NCI-H2029 treated with DMSO at 0.1 percent for 48 hours (cell line): ENCODE results near the gene KRT77.

Source experiments
- DNase-seq: peaks from one replicate; lab custom pipeline; 2025; lab: John Stamatoyannopoulos, UW

The KRT77 gene

GRCh38 chr12:52692254-52692653, 11.1 kb downstream of the KRT77 start:
- no peak for DNase-seq

GRCh38 chr12:52691841-52692150, 11.5 kb downstream of the KRT77 start:
- no peak for DNase-seq

DNA sequence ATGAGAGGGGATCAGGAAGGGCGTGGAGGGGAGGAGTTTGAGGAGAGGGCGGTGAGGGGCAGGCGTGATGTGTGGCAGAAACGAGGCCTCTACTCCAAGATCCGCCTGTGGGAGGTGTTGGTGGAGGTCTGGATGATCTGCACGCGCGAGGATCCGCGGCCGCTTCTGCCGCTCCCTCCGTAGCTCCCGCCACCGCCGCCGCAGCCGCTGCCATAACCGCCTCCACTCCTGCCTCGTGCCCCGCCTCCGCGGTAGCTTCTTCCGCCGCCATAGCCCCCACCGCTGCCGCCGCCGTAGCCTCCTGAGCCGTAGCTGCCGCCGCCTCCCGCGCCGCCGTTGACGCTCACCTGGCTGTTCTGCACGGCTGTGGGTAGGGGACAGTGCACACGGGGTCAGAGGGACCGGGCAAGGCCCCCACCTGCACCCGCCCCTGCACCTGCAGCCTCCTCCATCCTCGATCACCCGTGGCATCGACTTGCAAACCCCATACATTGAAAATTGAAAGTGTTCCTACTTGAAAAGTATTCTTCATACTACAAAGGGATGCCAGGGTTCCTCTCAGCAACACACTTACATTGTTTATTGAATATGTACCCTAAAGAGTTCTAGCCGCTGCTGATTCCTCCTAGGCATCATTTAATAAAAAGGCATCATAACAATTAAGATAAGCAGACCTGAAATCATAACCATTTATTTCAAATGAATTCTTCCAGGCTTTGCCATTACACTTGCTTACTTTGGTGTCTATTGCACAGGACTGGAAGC, 12.1 kb downstream of the KRT77 start:
- DNase-seq: no peak

DNA sequence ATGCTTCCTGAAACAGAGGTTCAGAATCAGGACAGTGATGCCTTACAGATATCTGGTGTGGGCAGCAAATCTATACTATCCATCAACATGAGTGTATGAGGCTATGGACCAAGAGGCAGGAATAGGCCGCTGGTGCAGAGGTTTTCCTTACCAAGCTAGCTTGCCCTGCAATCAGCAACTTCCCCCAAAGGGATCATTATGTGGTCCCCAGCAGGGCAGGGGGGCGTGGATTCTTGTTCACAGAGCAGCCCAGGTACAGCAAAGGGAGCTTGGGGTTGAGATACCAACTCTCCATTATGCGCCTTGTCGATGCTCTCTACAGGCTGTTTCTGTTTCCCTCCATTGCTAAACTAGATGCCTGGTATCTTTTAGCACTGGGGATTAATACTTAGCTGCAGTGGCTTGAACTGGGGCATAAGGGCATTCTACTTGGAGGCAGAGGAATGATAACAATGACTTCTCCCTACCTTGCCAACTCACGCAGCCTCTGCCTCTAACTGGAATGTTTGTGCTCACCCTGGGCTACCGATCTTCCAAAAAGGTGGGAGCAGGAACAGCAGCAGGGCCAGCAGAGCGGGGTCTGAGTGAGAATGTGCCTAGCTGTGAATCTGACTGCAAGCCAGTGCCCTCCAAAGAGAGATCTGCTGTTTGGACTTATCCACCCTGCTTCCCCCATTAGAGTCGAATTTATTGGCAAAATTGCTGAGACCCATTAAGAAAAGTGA, 12.8 kb downstream of the KRT77 start:
- DNase-seq: no peak

GRCh38 chr12:52689936-52690335, 13.4 kb downstream of the KRT77 start:
- DNase-seq: no peak

- DNase-seq: no peak
Measured at GRCh38 chr12:52689239-52689638, 14.1 kb downstream of the KRT77 start.

DNA sequence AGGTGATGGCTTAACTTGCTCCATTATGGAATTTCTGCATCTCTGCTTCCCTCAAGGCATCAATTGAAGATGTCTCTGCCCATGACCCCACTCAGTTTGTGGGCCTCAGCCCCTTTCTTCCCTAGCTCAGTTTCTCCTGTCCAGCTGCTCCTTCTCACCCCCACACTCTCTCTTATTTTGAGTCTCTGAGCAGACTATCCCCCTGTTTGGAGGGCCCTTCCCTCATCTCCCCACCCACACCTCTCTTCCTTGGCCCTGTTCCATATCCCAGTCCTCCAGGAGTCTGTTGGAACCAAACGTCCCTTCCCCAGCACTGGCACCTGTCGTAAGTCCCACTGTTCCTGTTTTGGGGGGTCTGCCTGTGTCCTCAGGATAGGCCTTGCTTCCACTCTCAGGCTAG, 14.8 kb downstream of the KRT77 start:
- DNase-seq: no peak

GRCh38 chr12:52687497-52688385, 15.6 kb downstream of the KRT77 start:
- DNase-seq: peak; percentile 59

- DNase-seq: no peak
Measured at GRCh38 chr12:52686756-52687487, 16.4 kb downstream of the KRT77 start.

- DNase-seq: no peak
Measured at GRCh38 chr12:52686063-52686462, 17.3 kb downstream of the KRT77 start.

DNA sequence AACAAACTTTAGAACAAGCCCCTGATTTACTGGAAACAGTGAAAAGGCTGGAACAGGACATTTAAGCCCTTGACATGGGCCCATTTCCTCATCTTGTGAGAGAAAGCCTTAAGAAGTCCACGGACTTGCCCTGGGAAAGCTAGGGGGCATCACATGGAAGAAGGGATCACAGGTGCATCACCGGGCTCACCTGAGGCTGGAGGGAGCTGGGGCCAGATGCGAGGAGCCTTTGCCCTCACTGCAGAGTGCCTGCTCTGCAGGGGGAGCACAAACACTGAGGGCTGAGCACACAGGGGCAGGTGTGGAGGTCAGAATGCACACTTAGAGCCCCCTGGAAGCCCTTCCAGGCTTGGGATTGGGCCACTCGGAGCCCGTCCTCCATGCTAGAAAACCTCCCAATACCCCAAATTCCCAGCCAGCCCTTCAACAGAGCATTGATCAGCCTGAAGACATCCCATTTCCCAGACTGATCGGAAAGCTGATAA, 17.9 kb downstream of the KRT77 start:
- no peak for DNase-seq

DNA sequence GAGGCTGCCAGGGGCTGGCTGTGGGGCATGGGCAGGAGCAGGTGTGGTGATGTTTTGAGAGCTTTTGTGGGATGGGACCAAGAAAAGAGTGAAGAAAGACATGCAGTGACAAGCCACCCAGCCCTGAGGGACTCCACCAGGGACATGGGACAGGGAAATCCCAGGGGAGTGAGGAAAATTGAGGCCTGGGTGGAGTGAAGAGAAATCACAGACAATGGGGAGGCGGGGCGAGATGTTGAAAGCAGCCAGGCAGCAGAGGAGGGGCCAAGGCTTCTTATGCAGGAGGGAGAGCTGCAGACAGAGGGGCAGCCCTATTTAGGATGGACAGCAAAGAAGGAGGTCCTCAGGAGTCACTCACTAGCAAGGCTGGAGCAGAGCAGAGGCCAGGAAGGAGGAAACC, 18.9 kb downstream of the KRT77 start:
- DNase-seq: no peak

- no peak for DNase-seq
Measured at GRCh38 chr12:52683575-52684300, 19.6 kb downstream of the KRT77 start.

- no peak for DNase-seq
Measured at GRCh38 chr12:52682938-52683574, 20.3 kb downstream of the KRT77 start.

DNA sequence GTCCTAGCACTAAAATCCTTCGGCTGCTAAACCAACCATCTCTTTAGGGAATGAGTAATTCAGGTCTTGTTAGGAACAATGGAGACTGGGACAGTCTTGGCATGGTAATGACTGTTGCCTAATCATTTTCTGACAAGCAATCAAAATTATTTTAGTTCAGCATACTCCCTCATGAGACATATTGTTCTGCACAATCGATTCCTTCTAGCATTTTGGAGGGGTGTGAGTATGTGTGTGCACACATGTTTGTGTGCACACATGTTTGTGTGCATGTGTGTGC, 21.0 kb downstream of the KRT77 start:
- no peak for DNase-seq

DNA sequence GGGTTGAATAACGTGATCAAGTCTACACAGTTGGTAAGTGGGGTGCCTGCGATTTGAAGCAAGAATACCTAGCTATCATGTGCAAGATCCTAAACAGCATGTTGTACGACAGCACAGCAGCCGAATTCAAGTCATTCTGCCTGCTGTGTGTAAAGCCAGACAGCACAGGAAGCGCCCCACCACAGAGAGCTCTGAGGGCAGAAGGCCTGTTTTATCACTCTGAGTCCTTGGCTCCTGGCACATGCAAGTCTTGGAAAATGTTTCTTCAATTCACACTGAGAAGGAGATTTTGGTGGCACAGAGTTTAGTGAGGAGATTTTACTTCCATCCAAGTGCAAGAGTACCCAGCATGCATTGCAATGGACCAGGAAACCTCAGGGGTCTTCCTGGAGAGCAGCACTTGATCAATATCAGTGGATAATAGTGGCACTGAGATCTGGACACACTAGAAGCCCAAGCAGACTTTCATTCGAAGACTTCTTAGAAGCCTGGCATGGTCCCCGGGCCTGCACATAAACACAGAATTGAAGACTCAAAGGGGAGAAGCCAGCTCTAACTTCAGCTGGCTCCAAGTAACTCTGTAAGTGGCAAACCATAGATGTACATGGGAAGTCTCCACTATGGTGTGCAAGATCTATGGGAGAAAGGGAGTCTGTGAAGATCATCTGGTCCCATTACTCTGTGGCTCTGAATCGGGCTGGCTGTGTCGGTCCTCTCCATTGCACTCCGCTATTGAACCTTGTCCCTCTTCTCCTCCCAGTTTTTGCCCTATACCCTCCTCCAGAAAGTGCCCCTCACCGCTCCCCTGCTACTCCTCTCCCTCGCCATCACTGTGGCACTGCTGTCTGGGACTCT, 21.6 kb downstream of the KRT77 start:
- DNase-seq: no peak

DNA sequence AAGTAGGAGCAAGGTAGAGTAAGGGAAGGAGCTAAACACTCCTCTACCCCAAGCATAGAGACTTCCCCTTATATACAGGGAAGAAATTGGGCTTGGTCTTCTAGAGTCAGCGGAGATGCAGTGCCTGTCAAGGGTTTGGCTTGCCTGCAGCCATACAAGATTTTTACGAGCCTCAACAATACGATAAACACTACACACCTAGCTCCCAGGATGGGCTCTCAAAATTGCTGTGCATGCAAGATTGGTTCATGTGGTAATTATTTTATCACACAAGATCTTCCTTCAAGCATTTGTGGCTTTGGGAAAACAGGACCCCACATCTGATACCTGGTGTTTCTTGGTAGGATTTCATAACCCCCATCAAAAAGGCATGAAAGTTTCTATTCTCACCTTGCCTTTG, 23.0 kb downstream of the KRT77 start, which contains the start of gene KRT1:
KRT1 (minus strand) TSS at position 45 of the 400 bp plus-strand sequence. CDS start 59 bp downstream, outside the sequence.
- DNase-seq: no peak

GRCh38 chr12:52679875-52680274, 23.4 kb downstream of the KRT77 start:
- DNase-seq: no peak

DNA sequence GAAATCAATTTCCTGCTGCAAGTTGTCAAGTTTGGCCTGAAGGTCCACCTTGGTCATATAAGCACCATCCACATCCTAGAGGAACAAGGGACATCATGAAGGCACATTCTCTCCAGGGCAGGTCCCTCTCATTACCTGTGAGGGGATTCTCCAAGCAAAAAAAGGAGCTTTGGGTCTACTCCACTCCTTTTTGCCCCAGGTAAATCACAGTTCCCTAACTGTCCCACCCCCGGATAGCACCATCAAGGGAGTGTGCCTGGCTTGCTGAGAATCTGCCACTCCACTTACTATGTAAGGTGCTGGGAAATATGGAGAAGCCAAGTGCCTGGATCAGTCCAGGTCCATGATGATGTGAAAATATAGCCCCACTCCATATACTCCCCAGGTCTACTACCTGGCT, 25.7 kb downstream of the KRT77 start:
- DNase-seq: no peak

- no peak for DNase-seq
Measured at GRCh38 chr12:52677126-52677525, 26.2 kb downstream of the KRT77 start.
